Pons (tissue), 1 donor: ENCODE data around the gene DUSP8.
"Not testable (repeated sequence)": the region's sequence is repeated elsewhere in the genome, so short reads cannot be mapped to it uniquely, and the experiment has no call there.

Experiments
- DNase-seq: peaks from one replicate; pipeline ENCODE4 v3.0.0-alpha.2; 2016; ENCODE audit warnings: low spot score

DUSP8 gene, protein sequence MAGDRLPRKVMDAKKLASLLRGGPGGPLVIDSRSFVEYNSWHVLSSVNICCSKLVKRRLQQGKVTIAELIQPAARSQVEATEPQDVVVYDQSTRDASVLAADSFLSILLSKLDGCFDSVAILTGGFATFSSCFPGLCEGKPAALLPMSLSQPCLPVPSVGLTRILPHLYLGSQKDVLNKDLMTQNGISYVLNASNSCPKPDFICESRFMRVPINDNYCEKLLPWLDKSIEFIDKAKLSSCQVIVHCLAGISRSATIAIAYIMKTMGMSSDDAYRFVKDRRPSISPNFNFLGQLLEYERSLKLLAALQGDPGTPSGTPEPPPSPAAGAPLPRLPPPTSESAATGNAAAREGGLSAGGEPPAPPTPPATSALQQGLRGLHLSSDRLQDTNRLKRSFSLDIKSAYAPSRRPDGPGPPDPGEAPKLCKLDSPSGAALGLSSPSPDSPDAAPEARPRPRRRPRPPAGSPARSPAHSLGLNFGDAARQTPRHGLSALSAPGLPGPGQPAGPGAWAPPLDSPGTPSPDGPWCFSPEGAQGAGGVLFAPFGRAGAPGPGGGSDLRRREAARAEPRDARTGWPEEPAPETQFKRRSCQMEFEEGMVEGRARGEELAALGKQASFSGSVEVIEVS

DNA sequence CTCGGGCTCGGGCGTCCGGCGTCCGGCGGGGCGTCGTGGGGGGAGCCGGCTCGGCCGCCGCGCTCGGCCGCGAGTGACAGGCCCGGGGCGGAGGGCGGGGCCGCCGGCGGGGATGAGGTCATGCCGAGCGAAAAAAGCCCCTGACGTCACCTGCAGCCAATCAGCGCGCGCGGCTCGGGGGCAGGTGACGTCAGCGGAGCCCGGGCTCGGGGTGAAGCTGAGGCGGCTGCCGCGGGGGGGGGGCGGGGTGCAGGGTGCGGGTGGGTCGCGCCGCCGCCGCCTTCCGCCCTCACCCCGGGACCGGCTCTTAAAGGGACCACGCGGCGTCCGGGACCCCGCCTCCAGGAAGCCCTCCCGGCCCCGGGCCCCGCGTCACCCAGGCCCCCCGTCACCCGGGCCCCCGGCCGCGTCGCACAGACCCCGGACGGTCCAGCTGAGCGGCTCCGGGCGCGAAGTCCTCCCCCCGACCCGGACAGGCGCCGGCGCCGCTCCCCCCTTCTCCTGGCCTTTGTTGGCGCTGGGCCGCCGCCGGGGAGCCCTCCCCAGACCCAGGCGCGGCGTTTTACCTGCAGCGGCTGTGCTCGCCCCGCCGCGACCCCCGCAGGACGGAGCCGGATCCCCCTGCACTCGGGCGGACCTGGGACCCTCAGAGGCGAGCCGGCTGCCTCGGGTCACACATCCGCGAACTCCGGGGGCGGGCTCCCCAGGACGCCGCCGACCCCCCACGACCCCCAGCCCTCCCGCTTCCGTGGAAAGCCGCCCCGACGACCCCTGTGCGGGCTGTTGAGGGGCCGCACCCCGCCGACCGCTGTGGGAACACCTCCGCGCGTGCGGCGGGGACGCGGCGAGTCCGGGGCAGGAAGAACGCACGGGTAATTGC is at the start of gene DUSP8:
Gene DUSP8 (minus strand): TSS at position 75 of the 880 bp plus-strand sequence. CDS start 6,445 bp downstream, outside the sequence.
- DNase-seq: peak; percentile 77

DNA sequence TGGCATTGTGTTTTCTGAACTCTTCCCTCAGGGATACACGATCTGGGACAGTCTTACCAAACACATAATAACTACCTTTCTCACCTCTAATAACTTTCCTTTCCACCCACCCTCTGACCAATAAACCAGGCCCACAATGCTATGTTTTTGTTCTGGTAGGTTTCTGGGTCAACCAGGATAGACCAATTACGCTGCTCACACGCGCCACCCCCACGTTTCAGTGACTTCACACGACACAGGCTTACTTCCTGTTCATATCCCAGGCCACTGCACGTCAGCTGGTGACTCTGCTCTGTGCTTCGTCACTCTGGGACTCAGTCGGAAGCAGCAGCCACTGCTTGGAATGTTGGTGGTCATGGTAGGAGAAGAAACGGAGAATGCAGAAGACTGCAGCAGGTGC is 47.4 kb upstream of the DUSP8 start:
- no peak for DNase-seq

DNA sequence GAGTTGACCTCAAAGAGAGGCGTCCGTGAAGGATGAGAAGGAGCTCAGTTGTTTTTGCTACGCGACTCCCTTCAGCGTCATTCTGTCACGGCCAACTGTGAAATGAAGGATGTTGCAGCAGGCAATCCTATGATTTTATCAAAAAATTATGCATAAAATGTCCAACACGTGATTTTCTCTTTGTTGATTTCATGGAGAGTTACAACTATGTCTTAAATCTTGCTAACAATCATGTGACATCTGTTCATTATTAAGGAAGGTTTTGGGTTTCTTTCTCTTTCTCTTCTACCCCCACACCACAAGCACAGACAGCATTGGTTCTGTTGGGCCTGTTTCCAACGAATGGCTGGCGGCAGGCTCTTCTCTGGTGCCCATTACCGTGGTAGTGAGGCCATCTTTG is 46.2 kb upstream of the DUSP8 start:
- DNase-seq: no peak

DNA sequence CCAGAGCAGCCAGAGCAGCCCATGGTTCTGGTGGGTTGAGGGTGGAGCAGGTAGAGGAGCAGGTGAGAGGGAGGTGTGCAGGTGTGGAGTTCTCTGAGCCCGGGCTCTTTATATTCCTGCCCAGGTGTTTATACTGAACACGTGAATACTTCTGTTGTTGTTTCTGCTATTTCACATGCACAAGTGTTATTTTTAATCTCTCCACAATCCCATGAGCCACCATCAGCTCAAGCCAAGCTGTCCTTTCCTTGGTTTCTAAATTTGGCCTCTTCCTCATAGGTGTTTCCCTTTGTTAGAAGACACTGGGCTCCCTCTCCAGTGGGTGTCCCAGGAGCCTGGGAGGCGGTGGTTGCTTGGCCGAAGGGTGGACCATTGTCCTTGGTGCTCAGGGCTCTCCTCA is 36.3 kb upstream of the DUSP8 start, which contains the start of gene KRTAP5-3:
Gene KRTAP5-3 (minus strand): TSS at position 101 of the 400 bp plus-strand sequence. CDS start 78 bp downstream, at position 23.
- DNase-seq: no peak

DNA sequence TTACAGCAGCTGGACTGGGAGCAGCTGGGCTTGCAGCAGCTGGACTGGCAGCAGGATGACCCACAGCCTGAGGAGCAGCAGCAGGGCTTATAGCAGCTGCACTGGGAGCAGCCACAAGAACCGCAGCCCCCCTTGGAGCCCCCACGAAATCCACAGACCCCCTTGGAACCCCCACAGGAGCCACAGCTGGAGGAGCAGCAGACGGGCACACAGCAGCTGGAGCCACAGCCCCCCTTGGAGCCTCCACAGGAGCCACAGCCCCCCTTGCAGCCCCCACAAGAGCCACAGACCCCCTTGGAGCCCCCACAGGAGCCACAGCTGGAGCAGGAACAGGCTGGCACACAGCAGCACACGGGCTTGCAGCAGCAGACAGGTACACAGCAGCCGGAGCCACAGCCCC is 35.8 kb upstream of the DUSP8 start:
- not testable (repeated sequence) for DNase-seq

DNA sequence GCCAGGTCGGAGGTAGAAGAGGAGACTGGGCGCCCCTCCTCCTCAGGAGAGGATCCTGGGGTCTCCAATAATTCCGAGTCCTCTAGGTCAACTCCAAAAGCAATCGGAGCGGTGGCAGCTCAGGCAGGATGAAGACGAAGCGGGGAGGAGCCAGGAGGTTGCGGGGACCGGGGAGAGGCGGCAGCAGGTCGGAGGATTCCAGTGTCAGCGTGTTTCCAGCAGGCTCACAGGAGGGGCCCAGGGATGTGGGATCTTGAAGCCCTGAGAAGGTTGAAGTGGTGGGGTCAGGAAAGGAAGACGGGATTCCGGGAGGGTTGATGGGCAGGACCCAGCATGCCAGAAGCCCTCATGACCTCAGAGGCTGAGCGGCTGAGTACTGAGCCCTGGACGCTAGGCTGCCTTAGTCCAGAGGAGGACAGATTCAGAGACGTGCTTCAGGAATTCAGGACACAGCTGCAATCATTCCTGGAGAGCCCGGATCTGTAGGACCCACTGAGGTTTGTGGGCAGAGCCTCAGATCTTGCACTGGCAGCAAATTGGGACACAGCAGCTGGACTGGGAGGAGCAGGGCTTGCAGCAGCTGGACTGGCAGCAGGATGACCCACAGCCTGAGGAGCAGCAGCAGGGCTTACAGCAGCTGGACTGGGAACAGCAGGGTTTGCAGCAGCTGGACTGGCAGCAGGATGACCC is 35.2 kb upstream of the DUSP8 start:
- not testable (repeated sequence) for DNase-seq

DNA sequence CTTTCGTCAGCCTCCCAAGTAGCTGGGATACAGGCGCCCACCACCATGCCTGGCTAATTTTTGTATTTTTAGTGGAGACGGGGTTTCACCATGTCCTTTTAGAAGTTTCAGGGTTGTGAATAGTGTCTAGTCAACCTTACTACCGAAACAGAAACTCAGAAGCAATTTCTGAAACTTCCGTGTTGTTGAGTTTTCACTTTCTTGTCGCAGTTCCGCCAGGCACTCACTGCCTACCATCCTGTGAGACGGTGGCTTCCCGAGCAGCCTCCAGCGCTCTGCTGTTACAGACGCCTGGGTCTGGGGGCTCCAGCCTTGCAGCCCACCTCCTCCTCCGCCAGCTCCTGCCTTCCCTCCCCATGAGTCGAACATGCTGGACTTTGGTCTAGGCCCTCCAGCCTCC is 33.9 kb upstream of the DUSP8 start:
- peak; percentile 3 for DNase-seq

DNA sequence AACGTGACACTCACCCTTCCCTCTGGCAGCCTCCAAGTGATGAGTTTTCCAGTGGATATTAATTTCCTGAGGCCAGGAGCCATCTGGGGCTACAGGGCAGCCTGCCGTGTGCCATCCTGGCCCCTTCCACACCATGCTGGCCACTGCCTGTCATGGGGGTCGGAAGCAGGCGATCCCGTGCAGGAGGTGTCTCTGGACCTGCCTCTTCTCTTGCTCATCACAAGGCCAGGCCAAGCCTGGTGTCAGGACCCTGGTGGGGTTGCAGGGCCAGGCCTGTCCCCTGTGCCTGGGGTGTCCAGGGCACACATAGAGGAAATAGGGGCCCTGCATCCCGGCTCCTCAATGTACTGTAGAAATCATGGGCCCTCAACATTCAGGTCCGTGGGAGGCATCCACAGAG is 32.6 kb upstream of the DUSP8 start:
- no peak for DNase-seq

DNA sequence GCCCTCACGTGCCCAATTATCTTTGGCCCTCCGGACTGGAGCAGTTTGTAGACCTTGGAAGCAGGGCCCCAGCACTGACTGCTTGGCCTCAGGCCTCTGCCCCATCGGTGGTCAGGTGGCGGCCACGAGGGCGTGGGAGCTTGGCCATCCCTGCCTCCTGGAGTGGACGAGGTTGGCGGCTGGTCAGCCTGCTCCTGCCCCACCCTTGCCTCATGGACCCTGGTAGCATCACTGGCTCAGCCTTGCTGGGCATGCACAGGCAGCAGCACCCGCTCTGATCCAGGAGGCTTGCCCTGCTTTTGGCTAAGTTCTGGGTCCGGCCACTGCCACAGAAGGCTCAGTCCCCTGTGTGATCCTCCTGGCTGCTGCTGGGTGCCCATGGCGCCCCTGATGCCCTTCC is 32.1 kb upstream of the DUSP8 start:
- no peak for DNase-seq

DNA sequence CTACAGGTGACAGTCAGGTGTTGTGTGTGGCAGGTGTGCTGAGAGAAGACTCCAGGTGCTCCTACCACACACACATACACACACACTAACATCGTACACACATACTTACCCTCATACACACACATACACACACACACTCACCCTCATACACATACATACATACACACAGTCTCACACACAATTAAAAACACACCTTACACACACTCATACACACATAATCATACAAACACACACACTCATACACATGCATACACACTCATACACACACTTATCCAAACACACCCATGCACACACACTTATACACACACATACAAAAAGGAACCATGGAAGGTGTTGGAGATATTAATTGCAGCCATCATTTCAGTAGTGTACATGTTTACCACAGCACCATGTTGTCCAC is 31.6 kb upstream of the DUSP8 start:
- no peak for DNase-seq

DNA sequence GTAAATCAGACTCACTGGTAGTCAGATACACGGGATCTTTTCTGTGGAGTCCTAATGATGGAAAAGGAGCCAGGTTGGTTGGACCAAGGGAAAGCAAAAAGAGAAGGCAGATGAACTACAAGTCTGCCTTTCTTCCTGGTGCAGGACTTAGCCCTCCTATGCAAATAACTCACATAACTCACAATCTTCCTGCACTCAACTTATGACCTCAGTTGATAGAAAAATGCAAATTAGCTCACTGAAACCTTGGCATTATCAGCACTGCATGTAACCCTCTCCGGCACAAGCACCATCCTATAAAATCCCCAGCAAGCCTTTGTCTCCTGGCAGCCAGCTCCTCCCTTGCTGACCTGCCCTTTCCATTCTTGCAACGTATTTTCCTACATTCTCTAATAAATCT is 29.6 kb upstream of the DUSP8 start:
- DNase-seq: not testable (repeated sequence)

DNA sequence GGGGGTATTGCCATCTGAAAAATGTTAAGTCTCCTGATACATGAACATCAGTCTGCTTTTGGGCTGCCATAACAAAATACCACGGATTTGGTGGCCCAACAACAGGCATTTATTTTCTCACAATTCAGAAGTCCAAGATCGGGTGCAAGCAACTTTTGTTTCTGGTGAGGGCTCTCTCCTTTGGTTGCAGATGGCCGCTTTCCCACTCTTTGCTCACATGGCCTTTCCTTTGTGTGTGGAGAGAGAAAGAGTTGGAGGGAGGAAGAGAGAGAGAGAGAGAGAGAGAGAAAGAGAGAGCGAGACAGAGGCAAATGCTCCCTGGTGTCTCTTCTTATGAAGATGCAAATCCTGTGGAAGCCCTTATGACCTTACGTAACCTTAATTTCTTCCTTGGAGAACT is 28.6 kb upstream of the DUSP8 start:
- peak; percentile 13 for DNase-seq

DNA sequence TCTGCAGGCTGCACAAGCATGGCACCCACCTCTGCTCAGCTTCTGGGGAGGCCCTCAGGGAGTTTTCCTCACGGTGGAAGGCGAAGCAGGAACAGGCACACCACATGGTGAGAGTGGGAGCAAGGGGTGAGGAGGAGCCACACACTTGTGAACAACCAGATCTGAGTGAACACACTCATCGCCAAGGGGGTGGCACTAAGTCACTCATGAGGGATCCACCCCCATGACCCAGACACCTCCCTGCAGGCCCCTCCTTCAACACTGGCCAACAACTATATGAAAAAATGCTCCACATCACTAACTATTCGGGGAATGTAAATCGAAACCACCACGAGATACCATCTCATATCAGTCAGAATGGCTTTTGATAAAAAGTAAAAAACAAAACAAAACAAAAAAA is 26.7 kb upstream of the DUSP8 start:
- DNase-seq: no peak

DNA sequence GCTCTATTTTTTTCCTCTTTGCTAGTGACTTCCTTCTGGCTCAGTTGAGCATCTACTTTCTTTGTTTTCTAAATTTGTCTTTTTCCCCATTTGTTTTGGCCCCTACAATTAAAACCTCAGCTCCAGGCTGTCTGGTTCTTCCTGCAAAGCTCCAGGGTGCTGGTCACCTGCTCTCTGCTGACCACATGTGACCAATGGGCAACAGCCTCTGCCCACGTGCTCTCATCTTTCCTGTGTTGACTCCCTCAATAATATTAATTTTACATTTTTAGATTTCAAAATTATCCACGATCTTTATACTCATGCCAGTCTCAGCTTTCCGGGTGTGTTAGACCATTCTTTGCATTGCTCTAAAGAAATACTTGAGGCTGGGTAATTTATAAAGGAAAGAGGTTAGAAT is 26.3 kb upstream of the DUSP8 start:
- not testable (repeated sequence) for DNase-seq

DNA sequence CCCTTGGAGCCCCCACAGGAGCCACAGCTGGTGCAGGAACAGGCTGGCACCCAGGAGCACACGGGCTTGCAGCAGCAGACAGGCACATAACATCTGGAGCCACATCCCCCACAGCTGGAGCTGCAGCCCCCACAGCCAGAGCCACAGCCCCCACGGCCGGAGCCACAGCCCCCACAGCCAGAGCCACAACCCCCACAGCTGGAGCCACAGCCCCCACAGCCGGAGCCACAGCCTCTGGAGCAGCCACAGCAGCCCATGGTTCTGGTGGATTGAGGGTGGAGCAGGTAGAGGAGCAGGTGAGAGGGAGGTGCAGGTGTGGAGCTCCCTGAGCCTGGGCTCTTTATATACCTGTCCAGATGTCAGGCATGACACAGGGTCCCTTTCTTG is 25.9 kb upstream of the DUSP8 start, which contains the start of gene KRTAP5-2:
Gene KRTAP5-2 (minus strand): TSS at position 301 of the 387 bp plus-strand sequence. CDS start 44 bp downstream, at position 257.
- no peak for DNase-seq

DNA sequence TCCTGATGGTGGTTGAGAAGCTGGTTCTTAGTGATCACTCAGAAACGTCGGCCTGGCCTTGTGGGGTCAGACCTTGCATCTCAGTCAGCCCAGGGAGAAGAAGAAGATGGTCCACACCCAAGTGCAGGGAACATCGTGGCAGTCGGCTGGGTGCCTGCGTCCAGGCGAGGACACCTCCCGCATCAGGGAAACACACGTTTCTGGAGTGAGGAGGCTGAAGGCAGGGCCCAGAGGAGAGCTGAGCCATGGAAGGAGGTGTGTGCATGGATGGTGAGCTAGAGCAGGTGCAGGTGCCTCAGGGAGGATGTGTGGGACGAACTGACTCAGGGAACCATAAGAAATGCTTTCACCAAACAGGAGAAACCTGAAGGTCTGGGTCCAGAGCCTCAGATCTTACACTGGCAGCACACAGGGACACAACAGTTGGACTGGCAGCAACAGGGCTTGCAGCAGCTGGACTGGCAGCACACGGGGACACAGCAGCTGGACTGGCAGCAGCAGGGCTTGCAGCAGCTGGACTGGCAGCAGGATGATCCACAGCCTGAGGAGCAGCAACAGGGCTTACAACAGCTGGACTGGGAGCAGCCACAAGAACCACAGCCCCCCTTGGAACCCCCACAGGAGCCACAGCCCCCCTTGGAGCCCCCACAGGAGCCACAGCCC is 25.4 kb upstream of the DUSP8 start:
- no peak for DNase-seq

DNA sequence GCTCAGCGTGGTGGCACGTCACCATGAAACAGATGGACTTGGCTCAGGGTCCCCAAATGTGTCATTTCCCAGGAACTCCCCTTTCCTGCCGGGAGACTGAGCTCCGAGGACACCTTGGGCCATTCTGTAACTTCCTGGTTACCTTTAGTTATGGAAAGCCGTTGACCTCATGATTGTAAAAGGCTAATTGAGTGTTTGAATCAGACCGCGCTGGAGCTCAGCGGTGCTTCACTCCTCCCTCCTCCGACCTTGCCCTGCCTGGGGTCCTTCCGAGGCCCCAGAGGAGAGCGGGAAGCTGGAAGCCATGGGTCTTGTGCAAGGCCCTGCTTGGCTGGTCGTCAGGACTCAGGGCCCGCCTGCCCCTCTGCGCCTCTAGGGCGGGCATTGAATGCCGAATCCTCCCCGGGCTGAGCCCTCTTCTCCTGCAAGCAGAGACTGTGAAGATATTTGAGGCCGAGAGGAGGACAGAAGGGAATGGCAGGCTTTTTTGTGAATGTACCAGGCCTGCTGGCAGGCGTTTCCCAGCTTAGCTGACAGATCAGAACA is 24.6 kb upstream of the DUSP8 start:
- not testable (repeated sequence) for DNase-seq

DNA sequence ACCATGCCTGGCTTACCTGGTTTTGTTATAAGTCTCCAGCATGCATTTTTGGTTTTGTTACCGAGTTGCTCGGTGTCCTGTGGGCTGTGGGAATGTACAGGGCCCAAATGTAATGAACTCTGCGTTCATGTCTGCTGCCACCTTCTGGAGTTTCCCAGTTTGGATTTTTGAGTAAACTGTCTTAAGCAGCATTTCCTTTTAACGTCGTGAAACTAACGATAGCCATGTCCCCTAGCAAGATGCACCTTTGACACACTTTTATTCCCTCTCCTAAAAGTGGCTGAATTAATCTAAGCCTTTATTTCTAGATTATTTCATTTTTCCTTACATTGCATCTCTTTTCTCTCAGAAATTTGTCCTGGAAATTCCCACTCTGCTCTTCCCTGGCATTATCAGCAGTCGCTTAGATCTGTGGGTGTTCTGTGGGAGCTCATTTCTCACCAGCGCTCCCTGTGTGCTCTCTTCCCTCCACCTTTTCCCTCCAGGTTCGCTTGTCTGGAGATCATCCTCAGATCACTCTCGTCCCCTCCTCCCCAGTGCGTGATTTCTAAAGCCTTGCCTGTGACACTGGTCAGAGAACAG is 24.0 kb upstream of the DUSP8 start:
- not testable (repeated sequence) for DNase-seq

DNA sequence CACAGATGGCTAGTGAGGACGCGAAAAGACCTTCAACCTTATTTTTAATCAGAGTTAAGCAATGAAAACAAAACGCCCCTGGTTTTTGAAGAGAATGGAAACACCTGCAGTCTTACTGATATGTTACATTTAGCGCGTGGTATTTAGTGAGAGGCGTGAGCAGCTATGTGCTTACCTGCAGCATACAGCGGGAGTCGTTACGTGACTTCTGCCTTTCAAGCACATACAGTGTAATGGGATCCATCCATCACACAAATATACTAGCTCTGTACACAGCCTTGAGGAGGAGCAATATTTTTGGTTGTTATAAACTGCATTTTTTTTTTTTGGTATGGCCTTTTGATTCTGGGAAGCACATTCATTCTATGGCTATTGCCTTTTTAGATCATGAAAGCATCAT is 20.6 kb upstream of the DUSP8 start:
- no peak for DNase-seq

DNA sequence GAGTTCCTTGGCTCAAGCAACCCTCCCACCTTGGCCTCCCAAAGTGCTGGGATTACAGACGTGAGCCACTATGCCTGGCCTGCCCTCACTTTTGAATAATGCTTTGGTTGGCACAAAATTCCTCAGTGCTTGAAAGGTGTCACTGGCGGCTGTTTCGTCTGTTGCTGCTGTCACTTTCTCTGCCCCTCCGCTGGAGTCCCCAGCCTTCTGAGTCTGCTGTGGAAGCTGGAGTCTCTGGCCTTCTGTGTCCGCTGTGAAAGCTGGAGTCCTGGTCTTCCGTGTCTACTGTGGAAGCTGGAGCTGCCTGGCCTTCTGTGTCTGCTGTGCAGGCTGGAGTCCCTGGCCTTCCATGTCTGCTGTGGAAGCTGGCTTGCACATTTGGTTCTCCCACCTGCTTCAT is 17.9 kb upstream of the DUSP8 start:
- DNase-seq: no peak
